Coronary artery (tissue), 2 donors: Measurements from ENCODE around the gene PRKCE.

Source experiments
- DNase-seq: peaks from one replicate; pipeline ENCODE4 v3.0.0-alpha.2; 2017; ENCODE audit warnings: low spot score
- H3K27ac ChIP-seq, 2 donors: fragments of 200-600 bp; sonication (generic); one replicate each; pipeline ENCODE4 v1.5.1; 2016 to 2019
- H3K4me3 ChIP-seq: fragments of 200-600 bp; sonication (generic); 2 replicates; pipeline ENCODE4 v1.5.1; 2016; ENCODE audit warnings: mild to moderate bottlenecking, moderate library complexity
- TF ChIP-seq, protein P1 (sequence below): fragments of 200-600 bp; sonication (generic); IDR thresholded peaks from one replicate; pipeline ENCODE4 v1.5.1; 2019; ENCODE audit warnings: antibody characterized with exemption

The PRKCE gene

DNA sequence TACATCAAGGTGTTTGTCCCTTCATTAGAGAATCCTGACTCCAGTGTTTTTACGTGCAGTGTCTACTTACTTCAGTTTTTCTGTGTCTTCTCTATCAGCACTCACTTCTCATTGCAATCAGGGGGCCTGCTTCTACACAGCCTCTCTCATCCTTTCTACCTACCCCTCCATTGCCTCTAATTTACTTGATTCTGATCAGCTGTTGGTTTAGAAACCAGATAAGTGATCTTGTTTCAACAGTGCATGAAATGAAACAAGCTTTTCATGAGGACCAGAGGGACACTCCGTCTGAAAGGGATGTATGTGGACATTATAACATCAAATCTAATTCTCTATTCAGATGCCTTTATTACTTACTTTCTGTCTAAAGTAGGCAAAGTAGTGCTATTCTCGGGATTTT lies 136.9 kb downstream of the PRKCE start:
- TF ChIP-seq, protein P1, sequence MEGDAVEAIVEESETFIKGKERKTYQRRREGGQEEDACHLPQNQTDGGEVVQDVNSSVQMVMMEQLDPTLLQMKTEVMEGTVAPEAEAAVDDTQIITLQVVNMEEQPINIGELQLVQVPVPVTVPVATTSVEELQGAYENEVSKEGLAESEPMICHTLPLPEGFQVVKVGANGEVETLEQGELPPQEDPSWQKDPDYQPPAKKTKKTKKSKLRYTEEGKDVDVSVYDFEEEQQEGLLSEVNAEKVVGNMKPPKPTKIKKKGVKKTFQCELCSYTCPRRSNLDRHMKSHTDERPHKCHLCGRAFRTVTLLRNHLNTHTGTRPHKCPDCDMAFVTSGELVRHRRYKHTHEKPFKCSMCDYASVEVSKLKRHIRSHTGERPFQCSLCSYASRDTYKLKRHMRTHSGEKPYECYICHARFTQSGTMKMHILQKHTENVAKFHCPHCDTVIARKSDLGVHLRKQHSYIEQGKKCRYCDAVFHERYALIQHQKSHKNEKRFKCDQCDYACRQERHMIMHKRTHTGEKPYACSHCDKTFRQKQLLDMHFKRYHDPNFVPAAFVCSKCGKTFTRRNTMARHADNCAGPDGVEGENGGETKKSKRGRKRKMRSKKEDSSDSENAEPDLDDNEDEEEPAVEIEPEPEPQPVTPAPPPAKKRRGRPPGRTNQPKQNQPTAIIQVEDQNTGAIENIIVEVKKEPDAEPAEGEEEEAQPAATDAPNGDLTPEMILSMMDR, result no peak
- H3K27ac ChIP-seq, result no peak overlapping the region
- DNase-seq, result no peak
- H3K4me3 ChIP-seq, result no peak overlapping the region

DNA sequence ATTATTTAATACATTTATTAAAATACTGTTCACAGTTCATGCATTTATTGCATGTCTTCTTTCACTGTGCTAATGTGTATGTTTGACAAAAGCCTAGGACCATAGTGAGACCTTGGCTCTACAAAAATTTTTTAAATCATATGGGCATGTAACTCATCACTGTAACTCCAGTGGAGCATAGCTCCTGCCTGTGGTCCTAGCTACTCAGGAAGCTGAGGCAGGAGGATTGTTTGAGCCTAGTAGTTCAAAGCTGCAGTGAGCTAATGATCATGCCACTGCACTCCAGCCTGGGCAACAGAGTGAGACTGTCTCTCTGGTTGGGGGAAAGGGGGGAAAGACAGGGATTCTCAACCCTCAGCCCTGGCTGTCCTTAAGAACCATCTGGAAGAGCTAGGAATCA lies 137.8 kb downstream of the PRKCE start:
- TF ChIP-seq, protein P1, result no peak
- Histone ChIP-seq H3K27ac (no peak overlapping the region), H3K4me3 (no peak overlapping the region)
- DNase-seq, result no peak

DNA sequence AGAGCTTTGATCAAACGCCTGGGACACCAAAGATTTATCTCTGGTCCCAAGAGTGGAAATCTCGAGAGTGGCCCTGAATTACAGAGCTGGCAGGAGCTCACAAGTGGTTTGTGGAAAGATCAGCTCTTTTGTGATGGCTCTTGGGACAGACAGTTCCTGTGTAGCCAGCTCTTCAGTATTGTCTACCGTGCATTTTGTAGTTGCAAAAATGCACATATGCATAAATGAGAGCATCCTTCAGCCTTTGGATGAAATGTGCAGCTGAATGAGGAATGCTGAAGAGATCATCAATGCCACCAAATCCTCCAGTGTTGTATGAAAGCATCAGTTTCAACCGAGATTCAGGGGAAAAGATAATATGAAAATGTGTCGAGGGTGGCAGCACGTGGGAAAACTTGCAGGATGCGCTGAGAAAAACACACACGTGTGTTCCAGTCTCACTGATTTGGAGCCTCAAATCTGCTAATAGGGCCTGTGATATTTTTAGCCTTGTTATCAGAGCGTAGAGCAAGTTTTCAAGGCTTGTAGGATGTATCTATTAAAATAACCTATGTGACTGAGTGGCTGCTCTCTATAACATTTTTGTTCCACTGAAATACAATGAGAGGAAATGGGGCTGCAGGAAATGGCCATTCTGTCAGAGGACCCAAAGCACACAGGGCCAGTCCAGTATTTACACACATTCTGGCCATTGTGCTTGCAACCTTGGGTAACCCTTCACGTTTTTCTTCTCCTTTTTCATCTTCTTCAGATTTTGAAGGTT lies 138.7 kb downstream of the PRKCE start:
- no peak overlapping the region for H3K27ac ChIP-seq
- DNase-seq, result no peak
- TF ChIP-seq, protein P1, result no peak
- H3K4me3 ChIP-seq, result no peak overlapping the region

DNA sequence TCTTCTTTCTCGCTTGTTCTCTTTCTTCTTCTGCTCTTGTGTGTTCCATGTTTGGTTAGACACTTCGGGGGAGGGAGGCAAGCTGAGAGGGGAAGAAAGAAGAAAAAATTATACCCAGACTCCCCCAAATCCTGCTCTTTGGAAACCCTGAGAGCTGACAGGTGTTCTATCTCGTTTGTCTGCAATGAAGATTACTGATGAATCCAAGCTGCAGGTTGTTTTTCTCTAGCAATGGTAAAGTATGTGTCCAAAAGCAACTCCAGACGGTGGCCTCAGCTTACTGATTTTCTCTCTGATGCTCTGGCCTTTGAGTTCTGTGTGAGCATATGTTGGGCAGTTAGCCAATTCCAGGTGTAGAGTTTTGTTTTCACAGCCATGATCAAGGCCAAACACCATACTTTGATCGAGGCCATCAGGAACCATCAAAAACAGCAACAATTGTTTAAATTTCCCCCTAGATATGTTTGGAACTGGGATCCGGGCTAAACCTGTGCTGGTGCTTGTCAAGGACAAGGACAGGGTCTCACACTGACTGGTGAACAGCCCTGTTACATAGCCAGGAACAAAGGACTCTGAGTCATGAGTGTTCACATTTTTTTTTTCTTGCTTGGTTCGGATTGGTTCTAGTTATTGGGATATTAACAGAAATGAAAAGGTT lies 142.0 kb downstream of the PRKCE start:
- no peak for DNase-seq
- Histone ChIP-seq H3K4me3 (no peak overlapping the region), H3K27ac (no peak overlapping the region)
- TF ChIP-seq, protein P1, result no peak

DNA sequence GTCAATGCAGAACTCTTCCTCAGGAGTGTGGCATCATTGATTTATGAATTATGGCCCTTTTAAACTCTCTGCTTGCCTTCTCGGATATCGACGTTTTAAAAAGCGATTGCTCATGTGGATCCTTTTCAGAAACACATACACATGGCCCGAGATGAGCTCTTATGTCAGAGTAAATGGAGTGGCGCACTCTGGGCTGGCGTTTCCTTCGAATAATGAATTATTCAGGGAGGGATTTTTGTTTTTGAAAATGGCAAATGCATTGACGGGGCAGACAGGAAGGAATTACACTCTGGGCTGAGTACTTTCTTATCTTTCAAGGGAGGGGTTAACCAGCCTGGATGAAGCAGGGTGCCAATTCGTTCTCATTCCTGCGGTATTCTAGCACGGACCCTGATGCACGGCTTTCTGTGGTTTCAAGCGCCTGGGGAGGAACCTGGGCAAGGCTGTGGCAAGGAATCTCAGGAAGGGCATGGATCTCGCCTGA lies 142.7 kb downstream of the PRKCE start:
- TF ChIP-seq, protein P1, result no peak
- Histone ChIP-seq H3K27ac (no peak overlapping the region), H3K4me3 (no peak overlapping the region)
- DNase-seq, result no peak

DNA sequence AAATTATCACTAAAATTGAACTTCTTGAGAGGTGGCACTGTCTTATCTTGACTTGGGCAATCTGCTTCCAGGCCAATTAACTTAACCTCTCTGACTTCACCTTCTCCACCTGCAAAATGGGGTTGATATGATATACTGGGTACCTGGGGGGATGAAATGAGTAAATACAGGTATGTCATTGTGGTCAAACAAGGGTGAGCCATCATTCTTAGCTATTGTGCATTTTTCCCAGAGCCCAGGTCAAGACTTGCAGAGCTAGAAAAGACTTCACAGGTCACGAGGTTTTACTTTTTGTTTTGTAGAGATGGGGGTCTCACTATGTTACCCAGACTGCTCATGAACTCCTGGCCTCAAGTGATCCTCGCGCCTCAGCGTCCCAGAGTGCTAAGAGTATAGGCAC lies 145.0 kb downstream of the PRKCE start:
- DNase-seq, result no peak
- TF ChIP-seq, protein P1, result no peak
- Histone ChIP-seq H3K27ac (no peak overlapping the region), H3K4me3 (no peak overlapping the region)
